GM19395 (cell line): ENCODE measurements around the gene MAP1LC3A.

ENCODE experiments used
- ATAC-seq: cut with Tn5 transposase; IDR thresholded peaks from one replicate; pipeline ENCODE4 v1.9.1; 2021; ENCODE audit warnings: mild to moderate bottlenecking, moderate library complexity; ENCODE audit not compliant: unreplicated experiment

Gene MAP1LC3A

DNA sequence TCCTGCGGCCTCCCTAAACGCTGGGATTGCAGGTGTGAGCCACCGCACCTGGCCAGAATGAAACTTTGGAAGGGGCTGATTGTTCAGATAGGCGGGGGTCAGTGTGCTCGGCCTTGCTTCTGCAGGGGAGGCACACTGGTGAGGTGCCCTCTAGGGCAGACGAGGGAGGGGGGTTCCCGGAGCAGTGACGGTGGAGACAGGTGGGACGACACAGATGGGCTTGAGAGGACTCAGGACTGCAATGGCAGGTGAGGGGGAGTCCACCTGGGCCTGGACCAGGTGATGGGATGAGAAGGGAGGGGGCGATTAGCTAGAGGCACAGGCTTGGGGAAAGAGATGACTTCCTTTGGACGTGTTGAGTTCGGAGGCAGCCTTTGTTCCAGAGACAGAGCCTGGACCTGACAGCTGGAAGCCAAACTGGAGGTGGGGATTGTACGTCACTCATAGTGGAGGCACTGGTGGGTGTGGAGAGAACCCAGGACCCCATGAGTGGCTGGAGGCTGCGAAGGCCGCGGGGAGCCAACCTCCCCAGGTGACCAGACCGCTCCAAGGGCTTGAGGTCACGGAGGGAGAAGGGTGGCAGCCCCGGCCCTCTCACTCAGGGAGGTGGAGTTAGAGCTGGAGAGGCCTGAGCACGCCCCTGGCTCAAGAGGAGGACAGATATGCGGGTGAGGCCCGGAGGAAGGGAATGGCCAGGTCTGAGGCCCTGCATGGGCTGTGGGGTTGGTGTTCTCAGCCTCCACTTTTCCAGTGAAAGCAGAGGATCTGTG, 10.5 kb upstream of the MAP1LC3A start:
- ATAC-seq, result no peak

DNA sequence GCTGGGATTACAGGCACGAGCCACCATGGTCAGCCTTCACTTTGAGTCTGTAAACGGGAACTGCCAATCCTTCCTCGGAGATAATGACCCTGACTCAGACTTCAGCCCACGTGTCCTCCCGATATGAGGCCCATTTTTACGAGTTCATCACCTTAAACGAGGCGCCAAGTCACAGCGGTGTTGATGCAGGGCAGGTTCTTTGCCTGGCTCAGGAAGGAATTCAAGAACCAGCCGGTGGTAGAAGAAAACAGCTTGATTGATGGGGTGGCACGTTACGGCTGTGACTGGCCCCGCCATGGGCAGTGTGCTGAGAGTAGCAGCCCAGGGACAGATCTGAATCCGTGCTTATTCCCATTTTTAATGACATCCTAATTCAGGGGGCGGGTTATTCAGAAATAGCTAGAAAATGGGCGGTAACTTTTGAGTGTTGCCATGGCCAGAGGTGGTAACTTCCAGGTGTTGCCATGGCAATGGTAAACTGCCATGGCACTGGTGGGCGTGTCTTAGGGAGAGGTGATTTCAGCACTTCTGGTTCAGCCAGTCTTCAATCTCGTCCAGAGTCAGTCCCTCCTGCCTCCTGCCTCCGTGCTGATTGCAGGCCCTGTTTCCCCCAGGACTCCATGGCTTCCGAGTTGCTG, 9.1 kb upstream of the MAP1LC3A start:
- ATAC-seq, result no peak

DNA sequence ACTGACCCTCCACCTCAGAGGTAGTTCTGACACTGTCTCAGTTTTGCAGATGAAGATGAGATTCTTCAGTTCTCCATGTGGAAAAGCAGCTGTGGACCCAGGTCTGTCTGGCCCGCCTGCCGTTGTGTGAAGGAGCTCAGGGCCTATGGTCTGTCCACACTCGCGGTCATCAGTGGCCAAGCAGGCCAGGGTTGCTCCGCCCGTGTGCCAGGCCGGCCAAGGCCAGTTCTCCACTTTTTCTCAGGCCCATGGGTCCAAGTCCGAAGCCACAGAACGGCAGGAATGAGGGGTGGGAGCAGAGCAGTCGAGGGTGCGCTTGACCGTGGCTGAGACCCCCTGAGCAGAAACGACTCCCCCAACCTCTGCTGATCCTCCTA, 8.6 kb upstream of the MAP1LC3A start:
- ATAC-seq, result no peak

DNA sequence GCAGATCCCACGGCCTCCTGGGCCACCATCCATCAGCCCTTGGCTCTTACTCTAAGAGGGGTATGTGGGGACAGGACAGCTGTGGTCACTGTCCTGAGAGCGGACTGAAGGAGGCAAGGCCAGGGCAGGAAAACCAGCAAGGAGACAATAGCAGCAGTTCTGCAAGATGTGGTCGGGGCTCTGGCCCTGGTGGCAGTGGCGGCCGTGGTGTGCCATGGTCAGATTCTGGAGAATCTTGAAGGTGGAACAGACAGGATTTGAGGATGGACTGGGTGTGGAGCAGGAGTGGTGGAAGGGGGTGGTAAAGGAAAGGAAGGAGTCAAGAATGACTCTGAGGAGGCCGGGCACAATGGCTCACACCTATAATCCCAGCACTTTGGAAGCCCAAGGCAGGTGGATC, 5.9 kb upstream of the MAP1LC3A start:
- ATAC-seq, result no peak

DNA sequence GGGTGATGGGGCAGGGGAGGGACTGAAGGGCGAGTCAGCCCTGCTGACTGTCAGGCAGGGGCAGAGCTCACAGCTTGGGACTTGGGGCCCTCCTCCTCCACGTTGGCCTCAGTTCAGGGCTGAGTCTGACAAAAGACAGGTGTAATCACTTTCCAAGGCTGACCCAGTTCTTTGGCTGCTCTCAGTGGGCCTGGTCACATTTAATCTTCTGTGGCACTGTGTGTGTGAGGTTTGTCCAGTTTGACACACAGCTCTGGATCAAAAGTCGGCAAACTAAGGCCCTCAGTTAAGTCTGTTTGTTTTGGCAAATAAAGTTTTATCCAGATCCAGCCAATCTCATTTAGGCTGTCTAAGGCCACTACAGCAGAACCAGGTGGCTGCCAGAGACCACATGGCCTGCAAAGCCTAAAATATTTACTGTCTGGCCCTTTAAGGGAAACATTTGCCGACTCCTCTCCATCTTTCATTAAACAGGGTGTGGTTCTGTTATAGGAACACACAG, 5.1 kb upstream of the MAP1LC3A start:
- no peak for ATAC-seq

DNA sequence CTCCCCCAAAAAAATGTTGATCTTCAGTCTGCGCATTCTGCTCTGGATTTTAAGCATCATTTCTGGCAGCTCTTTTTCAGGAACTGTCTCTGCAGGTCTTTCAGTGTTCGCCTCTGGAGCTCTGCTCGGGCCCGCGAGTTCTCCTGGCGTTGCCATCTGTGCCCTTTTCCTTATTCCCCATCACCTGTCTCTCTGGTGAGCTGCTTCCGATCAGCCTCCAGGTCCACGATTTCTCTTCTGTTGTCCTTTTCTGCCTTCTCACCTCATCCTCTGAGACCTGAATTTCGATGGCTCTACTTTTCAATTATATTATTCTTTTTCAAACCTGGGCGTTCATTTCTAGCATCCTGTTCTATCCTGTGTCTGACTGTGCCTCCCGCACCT, 590 bp upstream of the MAP1LC3A start:
- ATAC-seq, result no peak

DNA sequence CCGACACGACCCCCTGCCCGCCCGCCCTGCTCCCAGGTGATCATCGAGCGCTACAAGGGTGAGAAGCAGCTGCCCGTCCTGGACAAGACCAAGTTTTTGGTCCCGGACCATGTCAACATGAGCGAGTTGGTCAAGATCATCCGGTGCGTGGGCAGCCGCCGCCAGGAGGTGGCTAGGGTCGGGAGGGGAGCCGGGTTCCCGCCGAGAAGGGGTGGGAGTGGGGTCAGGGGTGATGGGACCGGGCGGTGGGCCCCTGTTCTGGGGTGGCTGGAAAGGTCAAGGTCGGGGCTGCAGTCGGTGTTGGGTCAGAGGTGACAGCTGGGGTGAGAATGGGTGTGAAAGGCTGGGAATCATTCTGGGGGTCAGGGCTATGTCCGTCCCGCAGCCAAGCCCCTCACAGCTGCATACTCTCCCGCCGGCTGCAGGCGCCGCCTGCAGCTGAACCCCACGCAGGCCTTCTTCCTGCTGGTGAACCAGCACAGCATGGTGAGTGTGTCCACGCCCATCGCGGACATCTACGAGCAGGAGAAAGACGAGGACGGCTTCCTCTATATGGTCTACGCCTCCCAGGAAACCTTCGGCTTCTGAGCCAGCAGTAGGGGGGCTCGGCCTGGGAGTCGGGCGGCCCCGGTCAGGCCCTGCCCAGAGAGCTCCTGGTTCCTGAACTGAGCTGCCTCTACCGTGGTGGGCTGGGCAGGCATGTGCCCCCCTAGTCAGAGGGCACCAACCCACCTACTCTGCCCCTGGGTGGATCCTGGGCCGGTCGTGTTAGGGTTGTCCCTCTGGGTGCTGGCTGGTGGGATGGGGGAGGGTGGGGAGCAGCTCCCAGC, 1.0 kb downstream of the MAP1LC3A start:
- no peak for ATAC-seq

DNA sequence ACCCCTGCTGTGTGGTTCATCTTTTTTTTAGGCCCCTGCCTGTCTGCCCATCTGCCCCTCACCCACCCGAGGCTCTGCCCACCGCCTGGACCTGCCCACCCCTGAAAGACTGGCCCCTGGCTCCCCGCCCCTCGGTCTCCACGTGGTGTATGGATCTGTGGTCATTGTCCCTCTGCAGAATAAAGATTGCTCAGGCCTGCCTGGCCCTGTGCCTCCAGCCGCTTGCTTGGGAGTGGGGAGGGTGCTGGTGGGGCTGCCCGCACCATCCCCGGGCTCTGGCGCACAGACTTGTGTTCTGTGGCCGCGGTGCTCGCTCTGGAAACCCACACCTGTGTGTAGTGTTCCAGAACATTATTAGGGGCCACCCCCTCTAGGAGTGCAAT, 1.6 kb downstream of the MAP1LC3A start:
- no peak for ATAC-seq

DNA sequence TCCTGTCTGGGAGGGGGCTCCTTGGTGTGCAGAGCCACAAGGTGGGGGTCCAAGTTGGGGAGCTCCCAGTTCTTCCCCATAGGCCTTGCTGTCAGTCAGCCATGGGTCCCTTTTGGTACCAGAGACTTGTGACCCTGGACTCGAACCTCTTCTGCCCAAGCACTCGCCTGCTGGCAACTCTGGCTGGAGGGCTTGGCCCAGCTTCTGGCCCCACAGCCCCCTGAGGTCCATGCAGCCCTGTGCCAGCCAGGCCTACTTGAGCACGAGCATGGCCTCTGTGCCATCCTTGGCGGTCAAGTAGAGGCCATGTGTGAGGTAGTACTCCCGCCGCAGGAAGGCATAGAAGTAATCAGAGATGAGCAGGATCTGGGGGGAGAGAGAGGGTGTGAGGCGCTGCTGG, 2.1 kb downstream of the MAP1LC3A start:
- ATAC-seq, result no peak

DNA sequence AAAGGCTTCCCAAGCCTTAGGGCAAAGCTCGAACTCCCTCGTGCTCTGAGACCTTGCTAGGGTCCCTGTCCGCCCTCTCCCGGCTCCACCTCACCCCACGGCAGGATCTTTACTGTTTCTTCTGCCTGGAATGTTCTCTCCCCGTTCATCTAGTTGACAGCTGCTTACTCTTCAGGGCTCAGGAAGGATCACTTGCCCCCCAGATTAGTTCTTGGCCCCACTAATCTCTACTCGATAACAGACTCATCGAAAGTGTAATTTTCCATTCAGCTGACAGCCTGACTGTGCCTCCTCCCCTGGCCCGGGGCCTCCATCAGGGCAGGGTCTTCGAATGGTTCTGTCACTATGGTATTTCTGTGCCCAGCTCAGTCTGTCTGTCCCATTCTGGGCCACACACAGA, 3.1 kb downstream of the MAP1LC3A start:
- ATAC-seq, result no peak

DNA sequence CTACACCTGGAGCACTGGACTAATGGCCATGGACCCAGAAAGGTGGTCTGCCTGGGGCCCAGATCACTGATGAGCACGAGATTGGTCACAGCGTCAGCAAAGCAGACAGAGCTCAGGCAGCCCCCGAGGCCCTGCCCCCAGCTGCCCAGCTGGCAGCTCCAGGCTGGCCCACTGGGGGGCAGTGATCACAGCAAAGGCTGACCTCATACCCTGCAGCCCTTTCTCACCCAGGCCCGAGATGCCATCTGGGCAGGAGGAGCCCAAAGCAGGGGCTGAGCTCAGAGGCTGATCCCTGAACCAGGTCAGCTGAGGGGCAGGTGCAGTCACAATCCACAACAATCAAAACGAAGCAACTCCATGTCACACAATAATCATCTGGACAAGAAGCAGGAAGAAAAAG, 4.1 kb downstream of the MAP1LC3A start:
- no peak for ATAC-seq

DNA sequence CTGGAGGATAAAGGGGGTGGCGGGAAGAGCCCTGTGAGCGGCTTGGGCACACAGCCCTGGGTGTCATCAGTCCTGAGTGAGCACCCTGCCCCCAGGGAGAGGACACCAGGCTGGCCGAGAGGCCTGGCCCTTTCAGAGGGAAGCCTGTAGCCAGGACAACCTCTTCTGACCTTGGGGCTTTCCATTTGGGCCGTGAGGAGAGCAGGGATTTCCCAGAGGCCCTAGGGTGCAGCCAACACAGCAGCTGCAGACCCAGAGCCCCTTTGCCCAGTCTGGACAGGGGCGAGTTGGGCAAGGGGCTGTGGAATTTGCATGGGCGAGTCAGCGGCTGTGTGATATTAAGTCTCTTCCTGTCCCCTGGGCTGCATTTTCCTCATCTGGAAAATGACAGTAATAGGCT, 6.3 kb downstream of the MAP1LC3A start:
- ATAC-seq, result no peak

DNA sequence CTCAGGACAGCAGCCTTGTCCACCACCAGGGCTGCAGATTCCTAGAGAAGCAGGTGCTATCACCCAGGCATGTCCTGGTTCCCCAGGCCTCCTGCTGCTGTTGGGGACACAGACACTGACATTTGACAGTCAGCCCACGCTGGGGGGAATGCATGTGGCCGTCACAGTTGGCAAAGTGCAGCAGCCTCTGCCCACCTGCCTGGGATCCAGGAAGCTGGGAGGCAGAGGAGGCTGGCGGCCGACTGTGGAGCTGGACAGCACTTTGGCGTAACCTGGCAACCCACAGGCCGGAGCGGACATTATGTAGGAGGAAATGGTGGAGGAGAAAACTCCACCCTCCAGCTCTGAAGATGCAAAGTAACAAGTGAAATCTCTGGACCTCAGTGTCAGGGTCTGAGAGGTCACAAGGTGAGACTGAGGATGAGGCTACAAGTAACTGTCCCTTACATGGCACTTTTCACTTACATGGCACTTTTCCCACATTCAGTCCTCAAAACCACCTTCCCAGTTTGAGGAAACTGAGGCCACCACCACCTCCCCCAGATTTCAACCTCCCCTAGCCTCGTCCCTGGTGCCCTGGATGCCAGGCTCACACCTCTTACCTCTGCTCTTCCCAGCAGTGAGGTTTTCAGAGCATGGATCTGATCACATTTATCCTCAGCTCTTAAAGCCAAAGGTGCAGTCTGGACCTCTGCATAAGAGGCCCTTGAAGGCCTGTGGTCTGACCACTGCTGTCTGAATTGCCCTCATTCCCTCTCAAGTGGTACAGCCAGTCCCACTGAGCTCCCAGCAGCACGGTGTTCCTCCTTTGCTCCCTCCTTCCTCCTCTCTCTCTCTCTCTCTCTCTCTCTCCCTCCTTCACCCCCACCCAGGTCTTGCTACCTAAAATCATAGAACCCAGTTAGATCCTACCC, 8.7 kb downstream of the MAP1LC3A start:
- ATAC-seq, result no peak

DNA sequence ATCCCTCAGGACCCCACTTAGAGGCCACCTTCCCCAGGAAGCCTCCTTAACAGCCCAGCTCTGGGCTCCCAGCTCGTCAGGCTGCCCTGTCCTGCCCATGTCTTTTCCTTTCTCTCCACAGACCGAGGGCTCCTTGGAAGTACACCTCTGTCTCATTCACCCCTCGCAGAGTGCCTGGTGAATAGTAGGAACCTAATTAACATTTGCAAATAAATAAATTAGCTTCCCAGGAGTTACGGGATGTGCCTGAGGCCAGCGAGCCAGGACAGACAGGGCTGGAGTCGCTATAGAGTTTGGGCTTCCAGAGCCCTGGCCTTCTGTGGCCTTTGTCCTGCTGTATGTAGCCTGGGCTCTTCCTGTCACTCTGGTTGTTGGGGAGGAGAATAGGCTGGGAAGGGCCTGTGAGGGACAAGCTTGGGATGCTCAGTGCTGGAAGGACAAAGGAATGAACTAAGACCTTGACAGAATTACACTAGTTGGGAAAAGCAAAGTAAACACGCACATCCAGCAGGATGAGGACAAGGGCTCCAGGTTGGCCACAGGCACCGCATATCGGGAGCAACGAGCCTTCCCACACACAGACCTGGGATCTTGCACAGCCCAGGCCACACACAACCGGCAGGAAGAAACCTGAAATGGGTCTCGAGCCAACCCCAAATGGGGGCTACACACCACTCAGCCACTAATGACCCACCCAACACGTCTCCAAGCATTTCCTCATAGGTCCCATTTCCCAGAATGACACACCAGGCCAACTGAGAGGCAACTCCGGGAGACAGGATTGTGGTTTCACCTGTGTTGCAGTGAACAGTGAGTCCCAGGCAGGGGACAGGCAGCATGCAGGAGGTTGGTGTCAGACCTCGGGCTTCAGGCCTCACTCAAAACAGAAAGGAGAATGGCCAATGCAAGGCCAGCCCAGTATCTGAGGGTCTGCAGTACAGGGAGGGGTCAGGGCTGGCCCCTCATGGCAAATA, 9.7 kb downstream of the MAP1LC3A start:
- no peak for ATAC-seq

DNA sequence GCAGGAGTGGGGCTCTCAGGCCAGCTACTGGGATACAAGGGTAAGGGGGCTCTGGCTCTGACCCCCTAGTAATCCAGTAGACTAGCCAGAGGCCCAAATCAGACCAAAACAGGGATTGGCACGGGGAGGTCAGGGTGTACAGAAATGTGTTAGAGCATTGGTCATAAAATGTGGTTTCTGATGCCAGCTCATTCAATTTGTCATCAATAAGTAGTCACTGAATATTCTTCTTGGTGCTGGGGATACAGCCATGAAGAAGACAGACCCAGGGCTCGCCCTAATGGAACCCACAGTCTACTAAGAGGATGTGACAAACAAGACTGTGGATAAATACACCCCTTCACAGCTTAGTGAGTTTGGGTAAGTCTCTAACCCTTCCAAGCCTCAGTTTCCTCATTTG, 11.1 kb downstream of the MAP1LC3A start:
- no peak for ATAC-seq

DNA sequence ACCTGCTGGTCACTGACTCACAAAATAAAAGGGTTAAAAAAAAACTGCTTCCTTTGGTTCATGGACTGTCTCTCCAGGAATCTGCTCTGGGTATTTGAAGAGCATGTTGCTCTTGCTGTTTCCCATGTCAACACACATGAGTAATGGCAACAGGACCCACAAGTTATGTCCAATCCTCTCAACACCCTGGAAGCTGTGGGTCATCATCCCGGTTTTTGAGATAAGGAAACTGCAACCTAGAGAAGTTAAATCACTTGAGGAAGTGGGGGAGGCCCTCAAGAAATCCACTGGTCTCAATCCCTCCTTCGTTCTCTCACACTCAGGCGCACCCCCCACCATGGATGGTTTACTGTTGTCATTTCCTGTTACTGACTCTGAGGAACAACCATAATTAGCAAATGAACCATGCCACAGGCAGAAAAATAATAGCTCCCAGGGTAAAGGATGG, 12.4 kb downstream of the MAP1LC3A start:
- ATAC-seq, result no peak

DNA sequence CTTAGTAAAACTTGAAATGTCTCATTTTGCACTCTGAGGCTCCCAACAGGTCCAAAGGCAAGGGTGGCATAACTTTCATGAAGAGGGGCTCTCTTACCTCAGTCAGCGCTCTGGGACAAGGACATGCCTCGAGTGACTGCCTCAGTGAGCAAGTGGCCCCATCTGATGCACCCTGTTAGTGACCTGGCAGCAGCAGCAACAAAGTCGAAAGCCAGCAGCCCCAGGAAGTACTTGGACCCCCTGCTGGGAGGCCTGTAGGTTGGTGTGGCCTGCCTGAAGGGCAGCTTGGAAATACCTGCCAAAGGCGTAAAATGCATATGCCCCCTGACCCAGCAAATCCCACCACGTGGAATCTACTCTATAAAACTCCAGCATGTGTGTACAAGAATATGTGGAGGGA, 13.2 kb downstream of the MAP1LC3A start:
- no peak for ATAC-seq

DNA sequence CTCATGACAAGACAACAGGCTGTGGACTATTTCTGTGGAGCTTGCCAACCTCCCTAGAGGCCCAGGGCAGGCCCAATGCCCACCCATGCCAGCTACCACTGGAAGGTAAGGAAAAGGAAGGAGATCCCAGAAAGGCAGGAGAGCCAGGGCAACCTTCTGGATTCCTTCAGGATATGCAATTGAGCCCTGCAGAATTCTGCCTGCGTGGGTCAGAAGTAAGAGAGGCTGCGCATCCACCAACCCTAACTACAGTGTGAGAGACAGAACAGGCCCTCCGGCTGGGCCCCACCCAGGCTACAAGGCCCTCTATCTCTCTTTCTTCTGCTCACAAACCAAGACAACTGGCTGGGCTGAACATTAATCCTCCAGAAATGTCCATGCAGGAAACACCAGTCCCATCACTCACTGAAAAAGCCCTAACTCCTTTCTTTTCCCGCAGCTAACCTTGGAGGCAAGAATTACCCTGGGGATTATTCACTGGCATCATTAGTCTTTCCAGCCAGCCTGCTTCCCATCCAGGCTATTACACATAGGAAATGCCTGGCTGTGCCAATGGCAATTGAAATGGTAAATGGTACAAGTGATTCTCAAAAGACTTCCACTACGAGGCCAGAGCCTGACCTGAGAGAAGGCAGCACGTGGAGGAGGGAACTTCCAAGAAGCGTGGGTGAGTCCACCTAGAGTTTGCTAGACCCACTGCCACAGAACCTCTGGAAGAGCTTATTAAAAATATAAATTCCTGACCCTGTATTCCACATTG, 15.2 kb downstream of the MAP1LC3A start:
- ATAC-seq, result no peak

DNA sequence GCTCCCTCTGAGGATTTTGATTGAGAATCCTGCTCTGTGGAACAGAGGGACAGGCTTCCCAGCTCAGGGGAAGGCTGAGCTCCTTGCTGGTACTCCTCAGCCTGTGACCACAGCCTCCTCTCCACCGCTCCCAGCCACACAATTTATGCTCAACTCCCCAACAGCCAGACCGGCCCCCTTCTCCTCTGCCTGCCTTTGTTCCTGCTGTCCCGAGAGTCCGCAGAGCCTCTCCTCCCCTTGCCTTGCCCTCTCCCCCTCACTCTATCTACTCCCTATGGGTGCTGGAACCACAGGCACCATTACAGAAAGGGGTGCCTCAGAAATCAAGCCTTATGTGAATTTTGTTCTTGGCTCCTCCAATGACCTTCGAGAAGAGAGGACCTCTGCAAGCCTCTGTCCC, 15.9 kb downstream of the MAP1LC3A start:
- no peak for ATAC-seq
